BLaER1 treated with 17β-estradiol and CSF1 and Interleukin-3, amounts not matched to agents 10 nM and 100 nM (cell line): ENCODE data around the gene FGFR1OP2.

Experiments
- H3K27ac ChIP-seq, 11 experiments: shearing (Covaris generic); formaldehyde crosslinking; 2 replicates each; pipeline ENCODE4 v1.8.1; 2022
- H3K27me3 ChIP-seq, 11 experiments: shearing (Covaris generic); formaldehyde crosslinking; 2 replicates each; pipeline ENCODE4 v1.8.1; 2022
- H3K36me3 ChIP-seq, 11 experiments: shearing (Covaris generic); formaldehyde crosslinking; 2 replicates each; pipeline ENCODE4 v1.8.1; 2022
- H3K4me1 ChIP-seq, 10 experiments: shearing (Covaris generic); formaldehyde crosslinking; 2 replicates each; pipeline ENCODE4 v1.8.1; 2022
- H3K4me2 ChIP-seq, 11 experiments: shearing (Covaris generic); formaldehyde crosslinking; 2 replicates each; pipeline ENCODE4 v1.8.1; 2022
- H3K4me3 ChIP-seq, 10 experiments: shearing (Covaris generic); formaldehyde crosslinking; 2 replicates each; pipeline ENCODE4 v1.8.1; 2022
- H3K9ac ChIP-seq, 11 experiments: shearing (Covaris generic); formaldehyde crosslinking; 2 replicates each; pipeline ENCODE4 v1.8.1; 2022
- H3K9me3 ChIP-seq, 11 experiments: shearing (Covaris generic); formaldehyde crosslinking; replicated peaks in 1 of 11; 2 replicates each; pipeline ENCODE4 v1.8.1; 2022
- H4K20me1 ChIP-seq, 11 experiments: shearing (Covaris generic); formaldehyde crosslinking; 2 replicates each; pipeline ENCODE4 v1.8.1; 2022
- Cebpa-rat ChIP-seq, 11 experiments: shearing (Covaris generic); IDR thresholded peaks; 2 replicates each; pipeline ENCODE4 v1.8.1; 2022

Gene FGFR1OP2

DNA sequence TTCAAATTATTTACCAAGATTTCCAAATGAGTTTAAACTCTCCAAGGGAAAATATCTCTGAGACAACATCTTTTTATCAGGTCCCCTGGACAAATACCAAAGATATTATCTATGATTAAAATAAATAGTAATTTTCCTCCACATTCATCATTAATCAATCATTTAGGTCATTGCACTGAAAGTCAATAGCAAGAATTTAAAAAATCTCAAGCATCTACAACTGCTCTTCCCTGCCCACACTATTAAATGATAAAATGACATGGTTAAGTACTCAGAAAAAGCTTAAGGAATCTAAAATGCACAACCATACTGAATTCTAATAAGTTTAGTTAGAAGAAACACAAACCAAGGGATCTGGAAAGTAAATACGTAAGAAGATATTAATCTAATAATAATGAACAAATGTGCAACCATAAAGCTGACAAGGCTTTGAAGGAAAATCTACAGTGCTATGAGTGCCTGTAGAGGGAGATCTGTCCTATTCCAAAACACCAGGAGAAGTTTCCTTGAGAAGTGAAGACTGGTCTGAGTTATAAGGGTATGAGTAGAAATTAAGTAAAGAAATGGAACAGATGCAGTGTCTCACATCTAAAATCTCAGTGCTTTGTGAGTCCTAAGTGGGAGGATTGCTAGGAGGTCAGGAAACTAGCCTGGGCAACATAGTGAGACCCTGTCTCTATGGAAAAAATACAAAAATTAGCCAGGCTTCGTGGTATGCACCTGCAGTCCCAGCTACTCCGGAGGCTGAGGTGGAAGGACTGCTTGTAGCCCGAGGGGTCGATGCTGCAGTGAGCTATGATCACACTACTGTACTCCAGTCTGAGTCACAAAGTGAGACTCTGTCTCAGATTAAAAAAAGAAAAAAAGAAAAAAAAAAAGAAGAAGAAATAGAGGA, 19.7 kb upstream of the FGFR1OP2 start:
- no peak overlapping the region for H3K4me2 ChIP-seq
- H3K4me3 ChIP-seq, result no peak overlapping the region
- no peak overlapping the region for H3K9ac ChIP-seq
- peaks cover 50 to 98% (median 85%) of the 10 kb centered on the region in 11 experiments for H3K36me3 ChIP-seq
- no peaks in the 10 kb centered on the region for H3K27me3 ChIP-seq
- no peak overlapping the region for H3K27ac ChIP-seq
- peaks cover 0 to under 1% (median 0%) of the 10 kb centered on the region in 10 experiments; a peak in 1 of 20 replicates for H3K4me1 ChIP-seq
- no peaks in the 10 kb centered on the region; a peak in 1 of 22 replicates for H4K20me1 ChIP-seq
- H3K9me3 ChIP-seq, result no peaks in the 10 kb centered on the region
- TF ChIP-seq Cebpa-rat (IDR thresholded peaks at IDR 0.05), result no peak

- Histone ChIP-seq H3K9ac (no peak overlapping the region), H3K4me1 (no peaks in the 10 kb centered on the region), H3K4me2 (no peak overlapping the region), H4K20me1 (no peaks in the 10 kb centered on the region; a peak in 1 of 22 replicates), H3K9me3 (no peaks in the 10 kb centered on the region), H3K36me3 (peaks cover 57 to 98% (median 88%) of the 10 kb centered on the region in 11 experiments), H3K4me3 (no peak overlapping the region), H3K27me3 (no peaks in the 10 kb centered on the region), H3K27ac (no peak overlapping the region)
- no peak for TF ChIP-seq Cebpa-rat (IDR thresholded peaks at IDR 0.05)
Observed at GRCh38 chr12:26919216-26919555, 19.1 kb upstream of the FGFR1OP2 start.

DNA sequence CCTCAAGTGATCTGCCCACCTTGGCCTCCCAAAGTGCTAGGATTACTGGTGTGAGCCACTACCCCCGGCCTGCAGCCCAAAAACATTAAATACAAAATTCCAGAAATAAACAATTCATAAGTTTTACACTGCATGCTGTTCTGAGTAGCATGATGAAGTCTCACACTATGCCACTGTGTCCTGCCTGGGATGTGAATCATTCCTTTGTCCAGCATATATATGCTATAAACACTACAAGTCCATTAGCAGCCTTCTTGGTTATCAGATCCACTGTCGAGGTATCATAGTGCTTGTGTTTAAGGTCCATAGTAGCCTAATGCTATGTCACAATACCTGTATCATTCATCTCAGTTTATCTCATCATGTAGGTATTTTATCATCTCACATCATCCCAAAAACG, 16.4 kb upstream of the FGFR1OP2 start:
- no peak for TF ChIP-seq Cebpa-rat (IDR thresholded peaks at IDR 0.05)
- H3K9ac ChIP-seq, result no peak overlapping the region
- no peaks in the 10 kb centered on the region for H3K27me3 ChIP-seq
- H3K4me3 ChIP-seq, result no peak overlapping the region
- no peak overlapping the region for H3K4me2 ChIP-seq
- H3K9me3 ChIP-seq, result no peaks in the 10 kb centered on the region
- no peaks in the 10 kb centered on the region for H3K4me1 ChIP-seq
- H4K20me1 ChIP-seq, result peaks cover 0 to 4% (median 0%) of the 10 kb centered on the region in 11 experiments; a peak in 1 of 22 replicates
- H3K36me3 ChIP-seq, result peaks cover 64 to 95% (median 80%) of the 10 kb centered on the region in 11 experiments
- no peak overlapping the region for H3K27ac ChIP-seq

- H3K27me3 ChIP-seq, result no peaks in the 10 kb centered on the region
- no peaks in the 10 kb centered on the region for H3K9me3 ChIP-seq
- no peak for TF ChIP-seq Cebpa-rat (IDR thresholded peaks at IDR 0.05)
- H3K9ac ChIP-seq, result no peak overlapping the region
- no peak overlapping the region for H3K4me2 ChIP-seq
- peaks cover 57 to 97% (median 84%) of the 10 kb centered on the region in 11 experiments for H3K36me3 ChIP-seq
- H3K4me3 ChIP-seq, result no peak overlapping the region
- peaks cover 0 to 12% (median 0%) of the 10 kb centered on the region in 11 experiments; a peak in 4 of 22 replicates for H4K20me1 ChIP-seq
- H3K4me1 ChIP-seq, result no peaks in the 10 kb centered on the region
- no peak overlapping the region for H3K27ac ChIP-seq
Observed at GRCh38 chr12:26928661-26929060, 9.6 kb upstream of the FGFR1OP2 start.

DNA sequence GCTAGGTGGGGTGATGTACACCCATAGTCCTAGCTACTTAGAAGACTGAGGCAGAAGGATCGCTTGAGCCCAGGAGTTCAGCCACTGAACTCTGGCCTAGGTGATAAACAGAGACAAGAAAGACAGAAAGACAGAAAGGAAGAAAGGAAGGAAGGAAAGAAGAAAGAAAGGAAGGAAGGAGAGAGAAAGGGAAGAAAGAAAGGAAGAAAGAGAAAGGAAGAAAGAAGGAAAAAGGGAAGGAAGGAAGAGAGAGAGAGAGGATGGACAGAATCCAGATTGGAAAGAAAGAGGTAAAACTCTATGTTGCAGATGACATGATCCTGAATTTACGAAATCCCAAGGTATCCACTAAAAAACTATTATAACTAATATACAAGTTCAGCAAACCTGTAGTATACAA, 8.7 kb upstream of the FGFR1OP2 start:
- H3K27ac ChIP-seq, result no peak overlapping the region
- no peak overlapping the region for H3K4me2 ChIP-seq
- H3K9ac ChIP-seq, result no peak overlapping the region
- H3K36me3 ChIP-seq, result peaks cover 48 to 97% (median 83%) of the 10 kb centered on the region in 11 experiments
- peaks cover 0 to 1% (median 0%) of the 10 kb centered on the region in 10 experiments; a peak in 3 of 20 replicates for H3K4me1 ChIP-seq
- no peak for TF ChIP-seq Cebpa-rat (IDR thresholded peaks at IDR 0.05)
- no peaks in the 10 kb centered on the region for H3K27me3 ChIP-seq
- peaks cover 0 to 12% (median 0%) of the 10 kb centered on the region in 11 experiments; a peak in 4 of 22 replicates for H4K20me1 ChIP-seq
- H3K9me3 ChIP-seq, result no peaks in the 10 kb centered on the region
- H3K4me3 ChIP-seq, result no peak overlapping the region

GRCh38 chr12:26935636-26936378, 2.5 kb upstream of the FGFR1OP2 start:
- H3K9me3 ChIP-seq, result no peaks in the 10 kb centered on the region
- TF ChIP-seq Cebpa-rat (IDR thresholded peaks at IDR 0.05), result no peak
- peak overlapping the region in 9 of 10 experiments; percentile 93 to 98 (median 96); a peak in 11 of 20 replicates for H3K4me3 ChIP-seq
- peak overlapping the region in 10 of 11 experiments; percentile 11 to 99 (median 96); a peak in 12 of 22 replicates for H3K9ac ChIP-seq
- H4K20me1 ChIP-seq, result peaks cover 16 to 46% (median 27%) of the 10 kb centered on the region in 11 experiments; a peak in 19 of 22 replicates
- no peak overlapping the region for H3K27ac ChIP-seq
- H3K4me1 ChIP-seq, result peaks cover 20 to 43% (median 37%) of the 10 kb centered on the region in 10 experiments
- H3K27me3 ChIP-seq, result no peaks in the 10 kb centered on the region
- peaks cover 10 to 45% (median 31%) of the 10 kb centered on the region in 11 experiments for H3K36me3 ChIP-seq
- H3K4me2 ChIP-seq, result peak overlapping the region; percentile 78 to 94 (median 84)

DNA sequence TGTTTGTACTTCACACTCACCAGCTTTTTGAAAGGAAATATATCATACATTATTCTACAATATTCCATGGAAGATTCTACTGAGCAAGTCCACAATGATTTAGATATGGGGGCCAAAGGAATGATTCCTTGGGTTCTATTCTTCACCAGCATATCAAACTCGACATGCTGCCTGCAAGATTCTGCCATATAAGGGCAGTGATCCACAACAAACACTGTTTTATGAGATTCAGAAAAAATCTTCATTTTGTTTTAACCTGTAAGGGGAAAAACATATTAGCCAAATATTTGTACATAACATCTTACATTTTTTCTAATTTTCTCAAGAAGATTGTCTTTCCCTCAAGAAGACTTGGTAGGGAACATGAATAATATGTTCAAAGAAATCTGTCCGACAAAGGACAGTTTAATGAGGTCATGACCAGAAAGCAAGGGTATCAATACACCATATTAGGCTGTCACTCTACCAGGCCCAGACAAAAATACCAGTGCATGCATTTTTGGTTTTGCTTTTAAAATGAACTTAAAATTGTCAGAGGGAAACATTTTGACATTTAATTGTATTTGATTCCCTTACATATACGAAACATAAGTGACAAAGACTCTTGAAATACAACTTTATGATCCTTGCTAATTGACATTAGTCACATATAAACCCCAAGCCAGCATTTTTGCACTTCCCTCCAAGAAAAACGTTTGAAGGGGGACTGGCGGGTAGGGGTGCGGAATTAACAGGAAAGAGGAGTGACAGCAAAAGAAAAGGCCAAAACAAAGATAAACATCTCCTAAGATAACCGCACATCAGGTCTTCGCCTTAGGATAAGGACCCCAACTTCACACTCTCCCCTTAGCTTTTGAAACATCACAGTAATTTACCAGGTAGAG, 1.5 kb upstream of the FGFR1OP2 start:
- Histone ChIP-seq H4K20me1 (peaks cover 18 to 56% (median 37%) of the 10 kb centered on the region in 11 experiments; a peak in 19 of 22 replicates), H3K36me3 (peaks cover 8 to 35% (median 22%) of the 10 kb centered on the region in 11 experiments; a peak in 20 of 22 replicates), H3K4me2 (peak overlapping the region; percentile 78 to 94 (median 84)), H3K27ac (peak overlapping the region; percentile 90 to 96 (median 93); a peak in 21 of 22 replicates), H3K4me1 (peaks cover 27 to 53% (median 46%) of the 10 kb centered on the region in 10 experiments), H3K4me3 (peak overlapping the region; percentile 93 to 98 (median 96)), H3K27me3 (no peaks in the 10 kb centered on the region), H3K9me3 (no peaks in the 10 kb centered on the region), H3K9ac (peak overlapping the region; percentile 96 to 99 (median 97))
- TF ChIP-seq Cebpa-rat (IDR thresholded peaks at IDR 0.05), result no peak

DNA sequence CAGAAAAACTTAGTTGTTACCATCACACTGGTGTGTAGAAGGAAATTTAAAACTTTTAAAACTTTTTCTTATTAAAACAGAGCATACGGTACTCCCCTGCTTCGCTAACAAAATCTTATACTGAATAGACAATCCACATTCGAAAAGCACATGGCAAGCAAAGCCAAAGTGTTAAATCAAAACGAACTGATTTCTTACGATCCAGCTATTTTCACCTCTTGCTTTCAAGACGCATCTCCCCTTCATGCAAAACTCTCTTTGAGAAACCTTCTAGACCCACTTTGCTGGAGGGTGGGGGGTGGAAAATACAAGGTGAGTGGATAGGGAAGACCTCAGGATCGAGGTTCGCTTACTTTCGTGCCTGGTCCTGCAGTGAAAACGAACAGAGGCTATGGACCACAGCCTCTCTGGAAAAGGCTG, 817 bp upstream of the FGFR1OP2 start:
- H3K9ac ChIP-seq, result peak overlapping the region; percentile 96 to 99 (median 97)
- H4K20me1 ChIP-seq, result peaks cover 18 to 62% (median 43%) of the 10 kb centered on the region in 11 experiments; a peak in 19 of 22 replicates
- H3K27ac ChIP-seq, result peak overlapping the region; percentile 90 to 96 (median 93)
- peak overlapping the region; percentile 93 to 98 (median 96) for H3K4me3 ChIP-seq
- H3K27me3 ChIP-seq, result no peaks in the 10 kb centered on the region
- H3K4me1 ChIP-seq, result peaks cover 31 to 57% (median 52%) of the 10 kb centered on the region in 10 experiments
- peak overlapping the region; percentile 78 to 94 (median 84) for H3K4me2 ChIP-seq
- TF ChIP-seq Cebpa-rat (IDR thresholded peaks at IDR 0.05), result no peak
- H3K9me3 ChIP-seq, result no peaks in the 10 kb centered on the region
- H3K36me3 ChIP-seq, result peaks cover 4 to 28% (median 15%) of the 10 kb centered on the region in 11 experiments; a peak in 18 of 22 replicates
